Measurements from ENCODE around the gene CHRNB1.
A peak's percentile ranks its signal among the peaks of the same experiment; 100 is the strongest.

Gene CHRNB1

GRCh38 chr17:7444682-7445618 lies at the start of gene CHRNB1 (continued):
- TF ChIP-seq ZBTB17 (tag by site-specific recombination; IDR thresholded peaks at IDR 0.05) (peak; percentile 96), ZBTB6 (tag by site-specific recombination; IDR thresholded peaks at IDR 0.05) (no peak), ZBTB11 (tag by site-specific recombination; conservative IDR thresholded peaks at IDR 0.05; ENCODE audit: low read depth) (no peak), ZSCAN23 (tag by site-specific recombination; IDR thresholded peaks at IDR 0.05) (no peak), BCL11B (tag by site-specific recombination; IDR thresholded peaks at IDR 0.05; ENCODE audit: low read depth) (no peak), GLIS2 (tag by site-specific recombination; IDR thresholded peaks at IDR 0.05) (peak; percentile 93), ZNF488 (tag by site-specific recombination; IDR thresholded peaks at IDR 0.05) (no peak), ZNF664 (tag by site-specific recombination; IDR thresholded peaks at IDR 0.05) (no peak), ZFP69B (tag by site-specific recombination; IDR thresholded peaks at IDR 0.05) (no peak), ZNF654 (tag by site-specific recombination; IDR thresholded peaks at IDR 0.05; ENCODE audit: low read depth) (no peak), ZNF311 (tag by site-specific recombination; IDR thresholded peaks at IDR 0.05; ENCODE audit: borderline replicate concordance) (no peak), YY2 (tag by site-specific recombination; IDR thresholded peaks at IDR 0.05) (no peak), ZNF514 (tag by site-specific recombination; IDR thresholded peaks at IDR 0.05) (no peak), ZNF561 (tag by site-specific recombination; IDR thresholded peaks at IDR 0.05; ENCODE audit: borderline replicate concordance) (no peak), HOXA7 (CRISPR knock-in tag; IDR thresholded peaks at IDR 0.05; ENCODE audit: borderline replicate concordance) (no peak), REPIN1 (tag by site-specific recombination; IDR thresholded peaks at IDR 0.05; ENCODE audit: low read depth) (no peak), ZBTB21 (tag by site-specific recombination; IDR thresholded peaks at IDR 0.05) (no peak), ZBTB10 (tag by site-specific recombination; IDR thresholded peaks at IDR 0.05) (0 out of 2 replicates have a peak, but pooled peaks have one; percentile 61), HIC1 (tag by site-specific recombination; IDR thresholded peaks at IDR 0.05) (no peak), YY1 (tag by site-specific recombination; IDR thresholded peaks at IDR 0.05) (no peak), ZNF548 (tag by site-specific recombination; IDR thresholded peaks at IDR 0.05) (no peak), ZNF623 (tag by site-specific recombination; IDR thresholded peaks at IDR 0.05) (no peak), ZNF26 (tag by site-specific recombination; IDR thresholded peaks at IDR 0.05) (no peak), ZNF626 (tag by site-specific recombination; IDR thresholded peaks at IDR 0.05) (no peak), ZNF350 (tag by site-specific recombination; IDR thresholded peaks at IDR 0.05) (no peak), ZNF792 (tag by site-specific recombination; IDR thresholded peaks at IDR 0.05) (no peak), ZNF157 (tag by site-specific recombination; IDR thresholded peaks at IDR 0.05) (no peak), ZNF16 (tag by site-specific recombination; IDR thresholded peaks at IDR 0.05; ENCODE audit: low read depth) (no peak)
